Measurements from ENCODE around the gene GTF3C1.

Gene GTF3C1

DNA sequence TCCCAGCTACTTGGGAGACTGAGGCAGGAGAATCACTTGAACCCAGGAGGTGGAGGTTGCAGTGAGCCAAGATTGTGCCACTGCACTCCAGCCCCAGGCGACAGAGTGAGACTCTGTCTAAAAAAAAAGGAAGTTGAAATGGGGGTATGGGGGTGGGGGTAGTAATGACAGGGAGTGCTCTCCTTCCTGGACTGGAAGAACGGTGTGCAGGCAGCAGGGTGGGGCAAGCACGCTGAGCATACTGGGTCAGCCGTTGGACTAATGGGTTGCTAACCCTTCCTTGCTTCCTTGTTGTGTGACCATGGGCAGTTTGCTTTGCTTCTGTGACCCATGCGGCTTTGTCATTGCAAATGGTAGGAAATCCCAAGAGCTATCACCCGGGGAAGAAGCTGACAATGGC lies 16.7 kb upstream of the GTF3C1 start:
- no peak for DNase-seq

- DNase-seq, result no peak
These were observed 14.5 kb upstream of the GTF3C1 start for GRCh38 chr16:27564224-27564623.

DNA sequence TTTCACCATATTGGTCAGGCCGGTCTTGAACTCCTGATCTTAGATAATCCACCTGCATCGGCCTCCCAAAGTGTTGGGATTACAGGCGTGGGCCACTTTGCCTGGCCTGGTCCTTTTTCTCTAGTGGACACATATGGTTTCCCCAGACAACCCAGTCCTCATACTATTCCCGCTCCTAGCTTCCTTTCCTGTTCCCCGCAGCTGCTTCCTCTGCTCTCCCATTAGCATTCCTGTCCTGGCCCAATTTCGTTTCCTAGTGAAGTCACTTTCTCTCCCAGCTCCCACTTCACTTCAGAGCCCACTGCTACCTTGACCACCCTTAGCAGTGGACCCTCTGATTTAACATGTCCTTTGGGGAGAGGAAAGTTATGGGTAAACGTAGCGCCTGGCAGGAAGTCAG lies 11.5 kb upstream of the GTF3C1 start:
- no peak for DNase-seq

- DNase-seq, result no peak
These were observed 9.2 kb upstream of the GTF3C1 start for GRCh38 chr16:27558932-27559331.

- no peak for DNase-seq
These were observed 8.7 kb upstream of the GTF3C1 start for GRCh38 chr16:27558434-27558833.

DNA sequence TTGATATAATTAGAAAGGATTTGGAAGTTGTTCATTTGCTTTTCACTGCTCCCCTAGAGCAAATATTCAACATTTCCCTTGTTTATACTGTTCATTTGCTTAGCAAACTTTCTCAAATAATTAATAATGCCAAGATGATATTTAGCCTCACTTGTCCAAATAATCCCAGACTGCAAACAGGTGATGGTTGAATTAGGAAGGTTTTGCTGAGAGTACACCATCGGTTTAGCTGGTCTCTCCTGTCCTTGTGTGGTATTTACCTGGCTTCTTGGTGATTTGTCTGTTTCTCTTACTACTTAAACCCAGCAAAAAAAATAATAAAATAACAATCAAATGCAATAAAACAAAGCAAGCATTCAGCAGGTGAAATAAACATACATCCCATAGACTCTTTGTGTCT lies 6.8 kb upstream of the GTF3C1 start:
- no peak for DNase-seq

DNA sequence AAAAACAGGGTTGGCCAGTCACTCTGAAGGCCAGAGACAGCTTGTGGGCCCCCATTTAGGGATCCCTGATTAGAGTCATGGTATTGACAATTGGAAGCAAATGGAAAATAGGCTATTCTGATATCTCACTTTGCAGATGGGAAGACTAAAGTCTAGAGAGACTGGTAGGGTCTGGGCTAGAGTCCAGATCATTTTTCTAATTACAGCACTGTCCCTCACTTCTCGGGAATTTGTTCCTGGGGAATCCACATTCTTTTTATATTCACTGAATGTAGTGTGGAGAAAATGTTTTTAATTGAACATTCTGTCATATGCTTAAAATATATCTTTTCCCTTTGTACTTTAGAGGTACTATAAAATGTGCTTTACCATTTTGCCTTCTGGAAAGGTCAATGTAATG lies 1.3 kb upstream of the GTF3C1 start:
- no peak for DNase-seq

GRCh38 chr16:27550582-27550920 lies 838 bp upstream of the GTF3C1 start:
- DNase-seq, result no peak

- no peak for DNase-seq
These were observed 308 bp downstream of the GTF3C1 start for GRCh38 chr16:27549464-27549745.

GRCh38 chr16:27547851-27548250 lies 1.9 kb downstream of the GTF3C1 start:
- DNase-seq, result no peak

DNA sequence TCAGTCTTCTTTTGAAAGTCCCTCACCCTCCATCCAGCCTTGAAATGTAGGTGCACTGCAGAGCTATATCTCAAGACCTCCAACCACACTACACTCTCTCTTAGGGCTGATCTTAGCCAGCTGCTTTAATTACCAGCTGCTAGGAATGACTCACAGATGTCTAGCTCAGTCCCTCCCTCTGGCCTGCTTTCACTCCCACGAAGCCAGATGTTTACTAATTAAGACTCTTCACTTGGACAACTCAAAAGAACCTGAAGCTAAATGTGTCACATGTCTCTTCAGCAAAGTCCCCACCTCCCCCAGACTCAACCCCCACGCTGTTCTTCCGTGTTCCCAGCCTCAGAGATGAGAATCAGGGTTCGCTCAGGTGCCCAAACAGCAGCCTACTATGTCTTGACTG lies 2.6 kb downstream of the GTF3C1 start:
- no peak for DNase-seq

GRCh38 chr16:27544671-27545070 lies 5.0 kb downstream of the GTF3C1 start:
- no peak for DNase-seq

- DNase-seq, result no peak
These were observed 5.9 kb downstream of the GTF3C1 start for GRCh38 chr16:27543801-27544200.

- DNase-seq, result no peak
These were observed 10.1 kb downstream of the GTF3C1 start for GRCh38 chr16:27539636-27540035.

DNA sequence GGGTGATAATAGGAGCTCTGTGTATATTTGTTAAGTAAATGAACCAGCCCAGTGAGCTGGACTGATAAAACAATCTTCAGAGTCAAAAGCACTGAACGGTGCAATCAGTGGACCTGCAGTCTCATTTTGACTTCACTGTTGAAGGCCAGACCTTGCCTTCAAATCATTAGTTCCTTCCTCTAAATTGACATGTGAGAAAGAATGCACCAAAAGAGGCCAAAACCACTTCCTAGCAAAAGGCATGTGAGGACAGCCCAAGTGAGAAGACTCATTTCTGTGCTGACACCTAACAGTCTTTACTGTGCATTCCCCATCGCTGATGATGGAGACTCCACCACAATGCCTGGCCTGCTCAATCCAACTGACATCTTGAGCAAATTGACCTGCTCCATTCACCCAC lies 10.6 kb downstream of the GTF3C1 start:
- DNase-seq, result no peak

GRCh38 chr16:27538528-27538927 lies 11.2 kb downstream of the GTF3C1 start:
- no peak for DNase-seq

GRCh38 chr16:27534256-27534655 lies 15.5 kb downstream of the GTF3C1 start:
- no peak for DNase-seq

- no peak for DNase-seq
These were observed 17.6 kb downstream of the GTF3C1 start for GRCh38 chr16:27531826-27532800.

DNA sequence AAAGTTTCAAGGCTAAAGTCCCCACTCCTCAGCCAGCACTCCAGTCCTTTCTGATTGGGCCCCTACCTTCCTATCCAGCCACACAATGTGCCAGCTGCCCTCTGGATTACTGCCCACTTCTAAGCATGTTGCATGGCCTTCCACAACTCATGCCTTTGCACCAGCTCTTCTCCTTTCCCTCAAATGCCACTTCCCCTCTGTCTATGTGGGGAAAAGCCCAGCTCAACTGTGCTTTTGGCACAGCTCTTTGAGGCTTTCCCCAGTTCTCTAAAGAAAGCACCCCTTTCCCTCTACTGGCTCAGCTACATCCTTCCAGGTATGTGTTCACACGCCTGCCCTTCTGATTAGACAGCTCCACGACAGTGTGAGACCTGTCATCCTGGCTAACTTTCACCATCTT lies 18.5 kb downstream of the GTF3C1 start:
- no peak for DNase-seq

DNA sequence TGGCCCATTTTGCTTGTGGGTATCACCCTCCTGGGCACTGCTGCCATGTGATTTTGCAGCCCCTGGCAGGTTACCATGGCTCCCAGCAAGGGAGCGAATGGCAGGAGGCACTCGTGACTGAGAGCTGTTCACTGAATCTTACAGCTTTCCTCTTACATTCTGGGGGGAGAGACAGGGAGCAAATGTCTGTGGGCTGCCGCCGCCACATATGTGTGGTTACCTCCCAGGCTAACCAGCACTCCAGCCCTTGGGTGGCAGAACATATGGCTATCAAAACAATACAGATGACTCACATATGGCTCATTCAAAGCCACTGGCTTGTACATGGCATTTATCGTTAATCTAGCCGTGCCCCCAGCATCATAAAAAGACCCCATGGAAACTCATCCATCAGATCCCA lies 19.8 kb downstream of the GTF3C1 start:
- no peak for DNase-seq

GRCh38 chr16:27528294-27528693 lies 21.4 kb downstream of the GTF3C1 start:
- no peak for DNase-seq

- no peak for DNase-seq
These were observed 23.5 kb downstream of the GTF3C1 start for GRCh38 chr16:27526180-27526579.

GRCh38 chr16:27522173-27522707 lies 27.5 kb downstream of the GTF3C1 start:
- no peak for DNase-seq

DNA sequence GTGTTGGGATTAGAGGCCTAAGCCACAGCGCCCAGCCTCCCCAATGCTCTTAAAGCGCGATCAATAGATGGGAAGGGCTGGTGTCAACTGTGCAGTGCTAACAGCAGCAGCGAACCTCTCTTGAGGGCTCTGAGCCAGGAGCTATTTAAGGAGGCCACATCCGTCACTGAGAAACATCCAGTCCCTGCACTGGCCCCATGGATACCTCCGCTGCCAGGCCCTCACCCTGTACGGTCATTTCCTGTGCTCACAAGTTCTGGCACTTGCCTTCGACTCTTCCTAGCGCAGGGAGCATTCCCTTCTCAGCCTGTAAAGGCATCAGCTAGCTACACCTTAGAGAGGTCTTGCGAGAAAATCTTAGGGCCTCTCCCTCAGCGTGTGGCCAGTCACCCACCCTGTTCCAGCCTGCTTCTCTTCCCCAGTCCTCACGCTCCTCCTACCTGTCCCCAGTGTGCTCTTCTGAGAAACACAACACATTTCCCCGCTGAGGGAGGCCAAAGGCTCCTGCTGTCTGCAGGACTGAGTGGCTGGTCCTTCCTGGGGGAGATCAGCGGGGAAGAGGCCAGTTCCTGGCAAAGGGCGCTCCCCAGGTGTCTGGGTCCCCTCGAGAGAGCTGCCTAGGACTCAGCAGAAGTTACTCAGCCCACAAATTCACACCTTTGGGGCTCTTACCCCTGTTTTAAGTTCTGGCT lies 28.6 kb downstream of the GTF3C1 start:
- no peak for DNase-seq
